Trophoblast cell (in vitro differentiated cells and primary cell): ENCODE results near the gene ZBTB20.
A peak's percentile ranks its signal among the peaks of the same experiment; 100 is the strongest.

Source experiments
- DNase-seq, 2 donors: peaks; one replicate each; pipeline ENCODE4 v3.0.0-alpha.2; 2016
- H2AFZ ChIP-seq: 2 replicates; pipeline ENCODE4 v1.6.1; 2013; ENCODE audit warnings: low read length, moderate library complexity, mild to moderate bottlenecking; ENCODE audit not compliant: insufficient read depth, poor library complexity
- H2AK5ac ChIP-seq: 2 replicates; pipeline ENCODE4 v1.6.1; 2013; ENCODE audit warnings: mild to moderate bottlenecking, low read length
- H2BK120ac ChIP-seq: 2 replicates; pipeline ENCODE4 v1.6.1; 2013; ENCODE audit warnings: low read length, mild to moderate bottlenecking, moderate library complexity; ENCODE audit not compliant: insufficient read depth, poor library complexity
- H2BK12ac ChIP-seq: 2 replicates; pipeline ENCODE4 v1.6.1; 2013; ENCODE audit warnings: mild to moderate bottlenecking, low read length, moderate library complexity
- H2BK5ac ChIP-seq: 2 replicates; pipeline ENCODE4 v1.6.1; 2013; ENCODE audit warnings: low read length, low read depth, moderate library complexity, mild to moderate bottlenecking; ENCODE audit not compliant: poor library complexity
- H3K14ac ChIP-seq: 2 replicates; pipeline ENCODE4 v1.6.1; 2013; ENCODE audit warnings: mild to moderate bottlenecking, low read length
- H3K18ac ChIP-seq: 2 replicates; pipeline ENCODE4 v1.6.1; 2013; ENCODE audit warnings: mild to moderate bottlenecking, low read length
- H3K23ac ChIP-seq: 2 replicates; pipeline ENCODE4 v1.6.1; 2013; ENCODE audit warnings: low read length
- H3K27ac ChIP-seq: 2 replicates; pipeline ENCODE4 v1.5.1; 2013; ENCODE audit warnings: low read depth, mild to moderate bottlenecking, inconsistent platforms, low read length, moderate library complexity
- H3K27me3 ChIP-seq: 2 replicates; pipeline ENCODE4 v1.6.1; 2013; ENCODE audit warnings: inconsistent platforms, mild to moderate bottlenecking, low read length, moderate library complexity; ENCODE audit not compliant: insufficient read depth
- H3K36me3 ChIP-seq, 2 experiments: 1 replicate in 1 of 2; 2 replicates in 1 of 2; pipeline ENCODE4 v1.6.1; 2013; ENCODE audit warnings: low read length in 2 of 2, mild to moderate bottlenecking in 2 of 2, moderate library complexity in 1 of 2; ENCODE audit not compliant: insufficient read depth in 2 of 2, control insufficient read depth in 1 of 2
- H3K4ac ChIP-seq: 2 replicates; pipeline ENCODE4 v1.6.1; 2013; ENCODE audit warnings: low read depth, mild to moderate bottlenecking, low read length, moderate library complexity
- H3K4me1 ChIP-seq, 2 experiments: 1 replicate in 1 of 2; 2 replicates in 1 of 2; pipeline ENCODE4 v1.6.1; 2013; ENCODE audit warnings: low read length in 2 of 2, mild to moderate bottlenecking in 2 of 2, moderate library complexity in 1 of 2; ENCODE audit not compliant: insufficient read depth in 2 of 2, control insufficient read depth in 1 of 2
- H3K4me2 ChIP-seq: 2 replicates; pipeline ENCODE4 v1.6.1; 2013; ENCODE audit warnings: inconsistent platforms, mild to moderate bottlenecking, low read length, moderate library complexity
- H3K4me3 ChIP-seq: 2 replicates; pipeline ENCODE4 v1.5.1; 2013; ENCODE audit warnings: mild to moderate bottlenecking, low read depth, low read length, inconsistent platforms
- H3K79me1 ChIP-seq: one replicate; pipeline ENCODE4 v1.6.1; 2013; ENCODE audit warnings: low read length
- H3K79me2 ChIP-seq: 2 replicates; pipeline ENCODE4 v1.6.1; 2013; ENCODE audit warnings: low read length, mild to moderate bottlenecking; ENCODE audit not compliant: control insufficient read depth, insufficient read depth, poor library complexity
- H3K9ac ChIP-seq: 2 replicates; pipeline ENCODE4 v1.6.1; 2013; ENCODE audit warnings: mild to moderate bottlenecking, low read length
- H3K9me3 ChIP-seq: 2 replicates; pipeline ENCODE4 v1.6.1; 2013; ENCODE audit warnings: low read depth, mild to moderate bottlenecking, control low read depth, inconsistent platforms, low read length; ENCODE audit not compliant: insufficient read depth
- H4K12ac ChIP-seq: 2 replicates; pipeline ENCODE4 v1.6.1; 2013; ENCODE audit warnings: low read depth, mild to moderate bottlenecking, low read length, moderate library complexity
- H4K8ac ChIP-seq: 2 replicates; pipeline ENCODE4 v1.6.1; 2013; ENCODE audit warnings: low read depth, mild to moderate bottlenecking, low read length, moderate library complexity
- H4K91ac ChIP-seq: one replicate; pipeline ENCODE4 v1.6.1; 2013; ENCODE audit warnings: low read depth, mild to moderate bottlenecking, low read length, moderate library complexity
- WGBS: extraction: QIAGEN DNeasy Blood & Tissue Kit; methylation state at CpG from one replicate; pipeline ENCODE4 v1.1.7; 2013; ENCODE audit warnings: missing lambda C conversion rate; ENCODE audit not compliant: insufficient read length, insufficient coverage; ENCODE audit errors: extremely low coverage; 5-methylcytosine and 5-hydroxymethylcytosine counted together

ZBTB20 gene

GRCh38 chr3:114694251-114694650 is 452.8 kb downstream of the ZBTB20 start:
- H3K79me1 ChIP-seq: no peaks in the 10 kb centered on the region
- no peaks in the 10 kb centered on the region for H3K4me1 ChIP-seq
- DNase-seq: no peak
- H3K9ac ChIP-seq: no peak overlapping the region
- H3K79me2 ChIP-seq: no peaks in the 10 kb centered on the region
- H3K18ac ChIP-seq: no peak overlapping the region
- WGBS: no CpG with 5 or more reads among the region's 1 CpG
- H3K4ac ChIP-seq: no peak overlapping the region
- H3K27ac ChIP-seq: no peak overlapping the region
- H2AK5ac ChIP-seq: no peak overlapping the region
- H2BK5ac ChIP-seq: no peak overlapping the region
- no peak overlapping the region for H3K14ac ChIP-seq
- no peaks in the 10 kb centered on the region for H3K9me3 ChIP-seq
- no peaks in the 10 kb centered on the region for H3K27me3 ChIP-seq
- no peak overlapping the region for H2BK120ac ChIP-seq
- H4K8ac ChIP-seq: no peak overlapping the region
- H4K12ac ChIP-seq: no peak overlapping the region
- H3K4me2 ChIP-seq: no peak overlapping the region
- H3K4me3 ChIP-seq: no peak overlapping the region
- H2BK12ac ChIP-seq: no peak overlapping the region
- no peak overlapping the region for H3K23ac ChIP-seq
- H2AFZ ChIP-seq: no peak overlapping the region
- no peaks in the 10 kb centered on the region for H3K36me3 ChIP-seq
- no peak overlapping the region for H4K91ac ChIP-seq

GRCh38 chr3:114691871-114692270 is 455.2 kb downstream of the ZBTB20 start:
- H3K27ac ChIP-seq: no peak overlapping the region
- no peak overlapping the region for H4K8ac ChIP-seq
- no peak overlapping the region for H3K4me2 ChIP-seq
- WGBS: no CpG with 5 or more reads among the region's 3 CpGs
- no peaks in the 10 kb centered on the region for H3K36me3 ChIP-seq
- no peak overlapping the region for H2BK120ac ChIP-seq
- no peak overlapping the region for H3K9ac ChIP-seq
- H2BK12ac ChIP-seq: no peak overlapping the region
- H3K9me3 ChIP-seq: no peaks in the 10 kb centered on the region
- H3K27me3 ChIP-seq: no peaks in the 10 kb centered on the region
- H3K23ac ChIP-seq: no peak overlapping the region
- no peak overlapping the region for H2AK5ac ChIP-seq
- no peaks in the 10 kb centered on the region for H3K4me1 ChIP-seq
- H3K79me2 ChIP-seq: no peaks in the 10 kb centered on the region
- H3K14ac ChIP-seq: no peak overlapping the region
- H4K91ac ChIP-seq: no peak overlapping the region
- H3K79me1 ChIP-seq: no peaks in the 10 kb centered on the region
- no peak overlapping the region for H3K4me3 ChIP-seq
- no peak overlapping the region for H2AFZ ChIP-seq
- no peak overlapping the region for H3K18ac ChIP-seq
- peak in 1 of 2 donors; percentile 29 for DNase-seq
- H3K4ac ChIP-seq: no peak overlapping the region
- H4K12ac ChIP-seq: no peak overlapping the region
- H2BK5ac ChIP-seq: no peak overlapping the region

GRCh38 chr3:114690911-114691310 is 456.2 kb downstream of the ZBTB20 start:
- no peak overlapping the region for H3K14ac ChIP-seq
- no peak overlapping the region for H4K8ac ChIP-seq
- no peaks in the 10 kb centered on the region for H3K79me2 ChIP-seq
- no peak overlapping the region for H2AFZ ChIP-seq
- DNase-seq: no peak
- no peak overlapping the region for H3K4me3 ChIP-seq
- no peak overlapping the region for H2BK12ac ChIP-seq
- no peaks in the 10 kb centered on the region for H3K79me1 ChIP-seq
- no peak overlapping the region for H3K4ac ChIP-seq
- WGBS: no CpG with 5 or more reads among the region's 1 CpG
- no peaks in the 10 kb centered on the region for H3K27me3 ChIP-seq
- no peak overlapping the region for H3K18ac ChIP-seq
- no peak overlapping the region for H2BK120ac ChIP-seq
- no peaks in the 10 kb centered on the region for H3K9me3 ChIP-seq
- H3K4me2 ChIP-seq: no peak overlapping the region
- H3K36me3 ChIP-seq: no peaks in the 10 kb centered on the region
- no peak overlapping the region for H4K12ac ChIP-seq
- H2BK5ac ChIP-seq: no peak overlapping the region
- H3K23ac ChIP-seq: no peak overlapping the region
- H3K27ac ChIP-seq: no peak overlapping the region
- H4K91ac ChIP-seq: no peak overlapping the region
- no peaks in the 10 kb centered on the region for H3K4me1 ChIP-seq
- H2AK5ac ChIP-seq: no peak overlapping the region
- H3K9ac ChIP-seq: no peak overlapping the region

- no peak overlapping the region for H2BK120ac ChIP-seq
- H3K79me1 ChIP-seq: no peaks in the 10 kb centered on the region
- H3K4me2 ChIP-seq: no peak overlapping the region
- no peak overlapping the region for H3K27ac ChIP-seq
- H3K18ac ChIP-seq: no peak overlapping the region
- H3K79me2 ChIP-seq: no peaks in the 10 kb centered on the region
- H2BK5ac ChIP-seq: no peak overlapping the region
- no peaks in the 10 kb centered on the region for H3K27me3 ChIP-seq
- H3K4ac ChIP-seq: no peak overlapping the region
- no peaks in the 10 kb centered on the region for H3K36me3 ChIP-seq
- no peak overlapping the region for H2BK12ac ChIP-seq
- DNase-seq: no peak
- no peak overlapping the region for H2AFZ ChIP-seq
- no peak overlapping the region for H3K23ac ChIP-seq
- H4K91ac ChIP-seq: no peak overlapping the region
- no peak overlapping the region for H3K14ac ChIP-seq
- no peak overlapping the region for H4K12ac ChIP-seq
- no peak overlapping the region for H3K4me3 ChIP-seq
- no peaks in the 10 kb centered on the region for H3K4me1 ChIP-seq
- no peak overlapping the region for H2AK5ac ChIP-seq
- no CpG with 5 or more reads among the region's 3 CpGs for WGBS
- H3K9ac ChIP-seq: no peak overlapping the region
- H3K9me3 ChIP-seq: no peaks in the 10 kb centered on the region
- no peak overlapping the region for H4K8ac ChIP-seq
These were observed 459.9 kb downstream of the ZBTB20 start for GRCh38 chr3:114687151-114687550.
